Esophagus squamous epithelium (tissue), 4 donors: ENCODE measurements around the gene USP16.

Source experiments
- CTCF ChIP-seq, 6 experiments: fragments of 450-650 bp in 4 of 6; fragments of 200-600 bp in 2 of 6; sonication (generic) in 2 of 6; IDR thresholded peaks; one replicate each; pipeline ENCODE4 v1.5.1; 2016 to 2019; ENCODE audit warnings: antibody characterized with exemption in 6 of 6, mild to moderate bottlenecking in 4 of 6, moderate library complexity in 4 of 6
- POLR2A ChIP-seq, 4 donors: fragments of 450-650 bp; IDR thresholded peaks; one replicate each; pipeline ENCODE4 v1.6.1; 2017; ENCODE audit warnings: antibody characterized with exemption in 4 of 4, mild to moderate bottlenecking in 4 of 4, moderate library complexity in 3 of 4

- TF ChIP-seq POLR2A (IDR thresholded peaks at IDR 0.05) (no peak), CTCF (IDR thresholded peaks at IDR 0.05) (no peak)
These were observed 59.9 kb downstream of the USP16 start for GRCh38 chr21:29084372-29084771.
